Loucy (cell line): ENCODE measurements around the gene AQP9.

Source experiments
- H2AFZ ChIP-seq: fragments of 200-600 bp; sonication (generic); 2 replicates; pipeline ENCODE4 v1.6.0; 2016; ENCODE audit warnings: antibody characterized with exemption, mild to moderate bottlenecking, low read length, moderate library complexity
- H3F3A ChIP-seq: fragments of 200-600 bp; 2 replicates; pipeline ENCODE4 v1.6.0; 2016; ENCODE audit warnings: antibody characterized with exemption, low read depth, mild to moderate bottlenecking
- H3K27me3 ChIP-seq: fragments of 200-600 bp; sonication (generic); 2 replicates; pipeline ENCODE4 v1.6.1; 2014; ENCODE audit warnings: low read length, mild to moderate bottlenecking; ENCODE audit not compliant: insufficient read depth, poor library complexity, severe bottlenecking
- H3K36me3 ChIP-seq: fragments of 200-600 bp; sonication (generic); 2 replicates; pipeline ENCODE4 v1.6.1; 2016; ENCODE audit warnings: low read length; ENCODE audit not compliant: insufficient read depth
- H3K4me1 ChIP-seq: fragments of 200-600 bp; sonication (generic); 2 replicates; pipeline ENCODE4 v1.5.1; 2014; ENCODE audit warnings: low read length, mild to moderate bottlenecking; ENCODE audit not compliant: insufficient read depth, poor library complexity, severe bottlenecking
- H3K4me2 ChIP-seq: fragments of 200-600 bp; sonication (generic); 2 replicates; pipeline ENCODE4 v1.6.0; 2014; ENCODE audit warnings: antibody characterized with exemption, low read length, low read depth, mild to moderate bottlenecking; ENCODE audit not compliant: poor library complexity, severe bottlenecking
- H3K4me3 ChIP-seq: fragments of 200-600 bp; sonication (generic); 2 replicates; pipeline ENCODE4 v1.5.1; 2014; ENCODE audit warnings: low read length, mild to moderate bottlenecking, mixed read lengths; ENCODE audit not compliant: poor library complexity, severe bottlenecking
- H3K79me2 ChIP-seq: fragments of 200-600 bp; sonication (generic); 2 replicates; pipeline ENCODE4 v1.6.1; 2014; ENCODE audit warnings: low read length; ENCODE audit not compliant: insufficient read depth
- H3K9ac ChIP-seq: fragments of 200-600 bp; sonication (generic); 2 replicates; pipeline ENCODE4 v1.6.0; 2014; ENCODE audit warnings: mild to moderate bottlenecking, low read depth, low read length, moderate library complexity; ENCODE audit not compliant: poor library complexity, severe bottlenecking
- H3K9me2 ChIP-seq: fragments of 200-600 bp; sonication (generic); replicated peaks from 2 replicates; pipeline ENCODE4 v1.6.1; 2016; ENCODE audit warnings: low read depth, low read length, mixed read lengths
- H3K9me3 ChIP-seq: fragments of 200-600 bp; sonication (generic); 2 replicates; pipeline ENCODE4 v1.6.1; 2014; ENCODE audit warnings: mild to moderate bottlenecking, antibody characterized with exemption, low read length, low read depth; ENCODE audit not compliant: insufficient read depth
- H4K20me1 ChIP-seq: fragments of 200-600 bp; sonication (generic); 2 replicates; pipeline ENCODE4 v1.6.0; 2014; ENCODE audit warnings: antibody characterized with exemption, low read length, mild to moderate bottlenecking; ENCODE audit not compliant: insufficient read depth, poor library complexity, severe bottlenecking
- EZH2phosphoT487 ChIP-seq: fragments of 200-600 bp; IDR thresholded peaks from 2 replicates; pipeline ENCODE4 v1.6.1; 2018; ENCODE audit warnings: antibody characterized with exemption, mild to moderate bottlenecking, moderate library complexity, borderline replicate concordance
- TF ChIP-seq, protein P1 (sequence below): fragments of 200-600 bp; sonication (generic); conservative IDR thresholded peaks from 2 replicates; pipeline ENCODE4 v1.5.1; 2014; ENCODE audit warnings: mild to moderate bottlenecking, antibody characterized with exemption, low read length

The AQP9 gene

DNA sequence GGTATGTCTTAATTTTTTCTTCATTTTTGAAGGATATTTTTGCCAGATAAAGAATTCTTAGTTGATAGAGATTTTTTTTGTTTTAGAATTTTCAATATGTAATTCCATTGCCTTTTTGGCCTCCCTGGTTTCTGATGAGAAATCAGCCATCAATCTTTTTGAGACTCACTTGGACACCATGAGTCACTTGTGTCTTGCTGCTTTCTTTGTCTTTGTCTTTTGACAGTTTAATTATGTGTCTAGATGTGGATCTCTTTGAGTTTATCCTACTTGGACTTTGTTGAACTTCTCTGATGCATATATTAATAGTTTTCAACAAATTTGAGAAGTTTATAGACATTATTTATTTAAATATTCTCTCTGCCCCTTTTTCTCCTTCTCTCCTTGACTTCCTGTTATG, 34.7 kb upstream of the AQP9 start:
- Histone ChIP-seq H4K20me1 (no peaks in the 10 kb centered on the region), H3K9me3 (no peaks in the 10 kb centered on the region), H3K9ac (no peak overlapping the region), H3K4me3 (no peak overlapping the region), H3K4me1 (no peaks in the 10 kb centered on the region), H3K27me3 (peaks cover 35% of the 10 kb centered on the region), H3K36me3 (no peaks in the 10 kb centered on the region), H2AFZ (no peak overlapping the region), H3K4me2 (no peak overlapping the region), H3K79me2 (no peaks in the 10 kb centered on the region), H3K9me2 (0 out of 2 replicates have a peak, but pooled peaks cover 2% of the 10 kb centered on the region), H3F3A (no peaks in the 10 kb centered on the region)
- TF ChIP-seq EZH2phosphoT487 = no peak

DNA sequence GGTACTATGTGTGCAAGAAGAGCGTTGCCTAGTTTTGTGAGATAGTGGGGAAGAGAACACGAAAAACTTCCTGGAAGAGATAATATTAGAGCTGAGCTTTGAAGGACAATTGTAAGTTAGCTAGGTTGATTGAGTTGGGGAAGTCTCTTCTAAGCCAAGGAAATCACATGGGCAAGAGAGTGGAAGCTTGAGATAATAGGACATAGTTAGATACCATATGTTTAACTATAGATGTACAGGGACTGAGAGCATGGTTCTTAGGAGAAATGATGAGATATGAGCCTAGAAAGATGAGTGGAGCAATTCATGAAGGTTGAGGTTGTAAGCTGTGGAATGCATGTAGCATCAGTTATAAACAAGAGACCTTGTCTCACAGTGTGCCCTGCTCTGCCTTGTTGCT, 30.1 kb upstream of the AQP9 start:
- Histone ChIP-seq H3K9ac (no peak overlapping the region), H3K4me2 (no peak overlapping the region), H2AFZ (no peak overlapping the region), H4K20me1 (no peaks in the 10 kb centered on the region), H3K36me3 (no peaks in the 10 kb centered on the region), H3K79me2 (no peaks in the 10 kb centered on the region), H3K9me2 (no peaks in the 10 kb centered on the region), H3K4me3 (no peak overlapping the region), H3K27me3 (peaks cover 11% of the 10 kb centered on the region), H3K4me1 (no peaks in the 10 kb centered on the region), H3K9me3 (no peaks in the 10 kb centered on the region), H3F3A (no peaks in the 10 kb centered on the region)
- TF ChIP-seq, protein P1, sequence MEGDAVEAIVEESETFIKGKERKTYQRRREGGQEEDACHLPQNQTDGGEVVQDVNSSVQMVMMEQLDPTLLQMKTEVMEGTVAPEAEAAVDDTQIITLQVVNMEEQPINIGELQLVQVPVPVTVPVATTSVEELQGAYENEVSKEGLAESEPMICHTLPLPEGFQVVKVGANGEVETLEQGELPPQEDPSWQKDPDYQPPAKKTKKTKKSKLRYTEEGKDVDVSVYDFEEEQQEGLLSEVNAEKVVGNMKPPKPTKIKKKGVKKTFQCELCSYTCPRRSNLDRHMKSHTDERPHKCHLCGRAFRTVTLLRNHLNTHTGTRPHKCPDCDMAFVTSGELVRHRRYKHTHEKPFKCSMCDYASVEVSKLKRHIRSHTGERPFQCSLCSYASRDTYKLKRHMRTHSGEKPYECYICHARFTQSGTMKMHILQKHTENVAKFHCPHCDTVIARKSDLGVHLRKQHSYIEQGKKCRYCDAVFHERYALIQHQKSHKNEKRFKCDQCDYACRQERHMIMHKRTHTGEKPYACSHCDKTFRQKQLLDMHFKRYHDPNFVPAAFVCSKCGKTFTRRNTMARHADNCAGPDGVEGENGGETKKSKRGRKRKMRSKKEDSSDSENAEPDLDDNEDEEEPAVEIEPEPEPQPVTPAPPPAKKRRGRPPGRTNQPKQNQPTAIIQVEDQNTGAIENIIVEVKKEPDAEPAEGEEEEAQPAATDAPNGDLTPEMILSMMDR = no peak
- no peak for TF ChIP-seq EZH2phosphoT487

- no peaks in the 10 kb centered on the region for H3F3A ChIP-seq
- H3K27me3 ChIP-seq = peaks cover 11% of the 10 kb centered on the region
- H3K4me1 ChIP-seq = no peaks in the 10 kb centered on the region
- no peak overlapping the region for H3K4me2 ChIP-seq
- no peaks in the 10 kb centered on the region for H3K36me3 ChIP-seq
- H2AFZ ChIP-seq = no peak overlapping the region
- no peaks in the 10 kb centered on the region for H4K20me1 ChIP-seq
- no peaks in the 10 kb centered on the region for H3K79me2 ChIP-seq
- H3K9me2 ChIP-seq = no peaks in the 10 kb centered on the region
- no peaks in the 10 kb centered on the region for H3K9me3 ChIP-seq
- no peak overlapping the region for H3K9ac ChIP-seq
- TF ChIP-seq, protein P1 = no peak
- TF ChIP-seq EZH2phosphoT487 = no peak
- H3K4me3 ChIP-seq = no peak overlapping the region
Measured at GRCh38 chr15:58109419-58109818, 28.8 kb upstream of the AQP9 start.

DNA sequence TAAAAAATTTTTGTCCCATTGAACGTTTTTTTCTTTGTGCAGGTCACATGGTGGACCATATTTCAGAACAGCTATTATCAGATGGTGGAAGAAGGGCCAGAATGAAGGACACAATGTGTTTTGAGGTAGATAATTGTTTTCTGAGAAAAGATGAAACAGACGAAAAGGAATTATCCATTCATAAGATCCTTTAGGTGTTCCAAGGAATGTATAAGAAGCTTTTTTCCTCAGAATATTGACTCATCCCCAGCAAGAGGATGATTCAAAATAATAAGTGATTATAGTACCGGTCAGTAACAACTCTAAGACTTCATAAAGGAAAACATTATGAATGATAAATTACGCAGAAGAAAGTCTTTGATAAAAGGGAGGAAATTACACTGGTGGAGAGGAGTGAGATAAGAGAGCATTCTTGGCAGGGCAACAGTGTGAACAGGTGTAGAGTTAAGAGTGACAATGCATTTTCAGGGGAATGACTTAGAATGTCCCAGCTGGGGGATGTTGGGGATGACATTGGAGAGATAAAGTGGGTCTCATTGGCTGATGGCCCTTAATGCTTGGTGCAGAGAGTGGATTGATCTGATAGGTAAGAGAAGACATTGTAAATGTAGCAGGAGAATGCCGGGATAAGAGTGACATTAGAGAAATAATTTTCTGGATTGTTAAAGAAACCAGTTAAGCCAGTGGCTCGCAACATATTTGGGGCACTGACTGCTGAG, 27.0 kb upstream of the AQP9 start:
- Histone ChIP-seq H4K20me1 (no peaks in the 10 kb centered on the region), H3K79me2 (no peaks in the 10 kb centered on the region), H3K4me3 (no peak overlapping the region), H3K27me3 (peaks cover 11% of the 10 kb centered on the region), H3K4me1 (no peaks in the 10 kb centered on the region), H3K9me3 (no peaks in the 10 kb centered on the region), H3F3A (no peaks in the 10 kb centered on the region), H3K9ac (no peak overlapping the region), H3K9me2 (no peaks in the 10 kb centered on the region), H3K36me3 (no peaks in the 10 kb centered on the region), H2AFZ (no peak overlapping the region), H3K4me2 (no peak overlapping the region)
- TF ChIP-seq, protein P1 = no peak
- TF ChIP-seq EZH2phosphoT487 = no peak
